PFSK-1 (cell line): ENCODE results near the gene ULK1.

Source experiments
- FOXP2 ChIP-seq: optimal IDR thresholded peaks from 2 replicates; pipeline ENCODE3; 2011; ENCODE audit warnings: borderline replicate concordance, control low read depth, inconsistent platforms; ENCODE audit not compliant: insufficient read depth; ENCODE audit errors: extremely low read length, extremely low read depth
- POLR2AphosphoS5 ChIP-seq: IDR thresholded peaks from 2 replicates; pipeline ENCODE4 v1.6.1; 2012; ENCODE audit warnings: low read depth, mild to moderate bottlenecking, control low read depth, low read length, moderate library complexity
- REST ChIP-seq, 2 experiments: IDR thresholded peaks; 2 replicates each; pipeline versions ENCODE4 v1.6.1 to v1.8.0; 2011 to 2012; ENCODE audit warnings: low read depth in 2 of 2, low read length in 2 of 2, control low read depth in 1 of 2, inconsistent platforms in 1 of 2, mild to moderate bottlenecking in 1 of 2, moderate library complexity in 1 of 2; ENCODE audit not compliant: insufficient read depth in 1 of 2
- SIN3A ChIP-seq: IDR thresholded peaks from 2 replicates; pipeline ENCODE4 v1.6.1; 2012; ENCODE audit warnings: mild to moderate bottlenecking, low read length, moderate library complexity, borderline replicate concordance; ENCODE audit not compliant: insufficient read depth
- TAF1 ChIP-seq: IDR thresholded peaks from 2 replicates; pipeline ENCODE4 v1.6.1; 2012; ENCODE audit warnings: low read length, control low read depth, borderline replicate concordance; ENCODE audit not compliant: insufficient read depth

Gene ULK1

DNA sequence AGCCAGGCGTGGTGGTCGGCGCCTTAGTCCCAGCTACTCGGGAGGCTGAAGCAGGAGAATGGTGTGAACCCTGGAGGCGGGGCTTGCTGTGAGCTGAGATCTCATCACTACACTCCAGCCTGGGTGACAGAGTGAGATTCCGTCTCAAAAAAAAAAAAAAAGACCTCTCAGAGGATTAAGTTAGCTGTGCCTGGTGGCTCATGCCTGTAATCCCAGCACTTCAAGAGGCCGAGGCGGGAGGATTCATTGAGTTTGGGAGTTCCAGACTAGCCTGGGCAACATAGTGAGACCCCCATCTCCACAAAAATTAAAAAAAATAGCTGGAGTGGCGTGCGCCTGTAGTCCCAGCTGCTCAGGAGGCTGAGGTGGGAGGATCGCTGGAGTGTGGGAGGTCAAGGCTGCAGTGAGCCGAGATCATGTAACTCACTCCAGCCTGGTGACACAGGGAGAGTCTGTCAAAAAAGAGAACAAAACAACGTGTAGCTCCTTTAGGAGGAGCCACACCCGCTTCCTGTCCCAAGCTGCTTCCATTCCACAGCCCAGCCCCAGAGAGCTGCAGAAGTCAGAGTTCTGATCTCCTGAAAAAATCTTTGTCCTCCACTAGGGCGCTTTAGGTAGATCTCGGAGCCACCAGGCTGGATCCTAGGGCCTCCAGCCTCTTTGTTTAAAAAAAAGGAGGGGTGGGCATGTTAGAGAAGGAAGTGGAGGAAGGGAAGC lies 11.5 kb upstream of the ULK1 start:
- TF ChIP-seq FOXP2, result no peak

DNA sequence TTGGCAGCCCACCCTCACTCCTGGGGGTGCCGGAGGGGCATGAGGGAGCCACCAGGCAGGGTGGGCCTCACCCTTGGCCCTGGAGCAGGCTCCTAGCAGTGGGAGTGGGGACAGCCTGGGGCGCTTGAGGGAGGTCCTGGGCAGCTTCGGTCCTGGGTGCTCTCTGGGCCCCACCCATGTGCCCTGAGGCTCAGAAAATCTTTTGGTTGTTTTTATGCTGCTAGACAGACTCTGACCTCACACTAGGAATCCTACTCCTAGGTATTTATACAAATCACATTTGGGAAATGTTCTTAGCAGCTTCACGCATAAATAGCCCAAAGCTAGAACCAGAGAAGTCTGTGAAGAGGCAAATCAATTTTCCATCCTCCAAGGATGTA lies 10.9 kb upstream of the ULK1 start:
- TF ChIP-seq FOXP2 (no peak), SIN3A (no peak), POLR2AphosphoS5 (no peak), REST (IDR thresholded peaks at IDR 0.05; ENCODE audit: insufficient read depth in 1 of 2, low read depth in 2 of 2, low read length in 2 of 2) (no peak), TAF1 (no peak)

- TF ChIP-seq TAF1 (no peak), POLR2AphosphoS5 (no peak), FOXP2 (no peak), REST (IDR thresholded peaks at IDR 0.05; ENCODE audit: insufficient read depth in 1 of 2, low read depth in 2 of 2, low read length in 2 of 2) (no peak), SIN3A (no peak)
Measured at GRCh38 chr12:131885543-131886057, 8.8 kb upstream of the ULK1 start.

DNA sequence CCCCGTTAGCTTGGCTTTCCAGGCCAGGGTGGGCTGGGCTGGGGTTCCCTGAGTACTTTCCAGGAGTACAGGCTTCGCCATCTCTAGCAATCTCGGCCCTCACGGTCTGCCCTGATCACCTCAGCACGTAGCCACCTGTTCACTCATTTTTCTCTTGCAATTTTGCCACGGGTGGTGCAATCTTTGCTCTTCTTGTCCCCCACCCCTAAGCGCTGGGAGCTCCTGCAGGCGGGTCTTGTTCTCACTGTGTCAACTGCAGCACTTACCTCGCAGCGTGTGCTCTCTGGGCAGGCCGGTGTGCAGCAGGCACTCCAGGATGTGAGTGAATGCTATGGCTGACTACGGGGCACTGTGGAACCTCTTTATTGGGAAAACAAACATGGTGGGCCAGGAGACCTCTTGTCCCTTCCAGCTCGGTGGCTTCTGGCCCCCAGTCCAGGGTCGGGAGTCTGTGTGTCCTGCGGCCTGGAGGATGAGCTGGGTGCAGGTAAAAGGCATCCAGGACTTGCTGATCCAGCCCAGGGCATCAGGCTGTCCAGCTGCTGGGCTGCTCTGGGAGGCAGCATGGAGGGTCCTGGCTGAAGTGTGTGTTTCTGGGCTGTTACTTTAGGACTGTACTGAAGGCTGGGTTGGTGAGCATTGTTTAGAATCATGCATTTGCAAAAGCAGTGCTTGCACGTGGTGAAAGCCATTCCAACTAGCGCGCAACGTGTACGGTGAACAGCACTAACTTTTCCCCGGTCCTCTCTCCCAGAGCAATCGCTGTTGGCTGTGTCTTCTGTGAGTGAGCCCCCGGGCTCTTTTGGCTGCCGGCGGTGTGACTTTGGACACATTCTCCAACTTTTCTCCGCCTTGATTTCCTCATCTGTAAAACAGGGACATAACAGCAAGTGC lies 1.5 kb upstream of the ULK1 start:
- TF ChIP-seq REST (IDR thresholded peaks at IDR 0.05; ENCODE audit: insufficient read depth in 1 of 2, low read depth in 2 of 2, low read length in 2 of 2) (no peak), SIN3A (no peak), TAF1 (no peak), POLR2AphosphoS5 (no peak), FOXP2 (no peak)

DNA sequence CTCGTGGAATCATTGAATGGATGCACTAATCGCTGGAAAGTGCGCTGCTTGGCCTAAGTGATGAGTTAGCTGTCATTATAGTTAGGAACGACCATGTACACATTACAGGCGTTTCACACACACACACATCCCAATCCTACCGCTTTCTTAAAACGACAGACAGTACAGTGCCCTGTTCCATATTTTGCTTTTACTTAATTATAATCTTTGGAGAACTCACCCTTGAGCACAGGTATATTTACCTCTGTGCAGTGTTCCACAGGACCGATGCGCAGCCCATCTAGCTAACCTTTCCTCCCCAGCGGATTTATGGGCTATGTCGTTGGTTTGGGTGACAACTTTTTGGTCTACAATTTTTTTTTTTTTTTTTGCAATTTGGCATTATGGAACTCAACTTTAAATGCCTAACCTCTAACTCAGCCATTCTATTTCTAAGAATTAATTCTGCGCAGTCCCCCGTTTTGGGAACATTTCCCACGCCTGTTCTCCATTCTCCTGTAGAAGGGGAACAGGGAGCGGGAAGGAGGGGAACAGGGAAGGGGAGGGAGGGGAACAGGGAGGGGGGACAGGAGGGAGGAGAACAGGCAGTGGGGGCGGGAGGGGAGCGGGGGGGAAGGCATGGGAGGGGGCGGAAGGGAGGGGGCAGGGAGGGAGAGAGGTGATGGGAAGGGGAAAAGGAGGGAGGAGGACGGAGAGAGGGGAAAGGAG lies 663 bp upstream of the ULK1 start:
- TF ChIP-seq FOXP2 (no peak), REST (IDR thresholded peaks at IDR 0.05; ENCODE audit: insufficient read depth in 1 of 2, low read depth in 2 of 2, low read length in 2 of 2) (no peak)
